NCI-H2227 (cell line): ENCODE measurements around the gene FXYD3.
A peak's percentile ranks its signal among the peaks of the same experiment; 100 is the strongest.

ENCODE experiments used
- DNase-seq: peaks from one replicate; lab custom pipeline; 2025; ENCODE audit not compliant: unreplicated experiment; lab: John Stamatoyannopoulos, UW

FXYD3 gene

GRCh38 chr19:35105411-35106290, 10.0 kb upstream of the FXYD3 start:
- DNase-seq = no peak

DNA sequence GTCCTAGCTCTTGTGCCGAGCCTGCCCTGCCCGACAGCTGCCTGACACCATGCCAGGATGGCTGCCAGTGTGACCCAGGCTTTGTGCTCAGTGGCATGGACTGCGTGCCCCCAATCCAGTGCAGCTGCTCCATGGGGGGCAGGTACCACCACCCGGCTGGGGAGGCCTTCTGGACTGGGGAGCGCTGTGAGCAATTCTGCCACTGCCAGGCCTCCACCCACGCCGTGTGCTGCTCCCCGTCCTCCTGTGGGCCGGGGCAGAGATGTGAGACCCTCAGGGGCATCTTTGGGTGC, 9.4 kb upstream of the FXYD3 start:
- DNase-seq = no peak

DNA sequence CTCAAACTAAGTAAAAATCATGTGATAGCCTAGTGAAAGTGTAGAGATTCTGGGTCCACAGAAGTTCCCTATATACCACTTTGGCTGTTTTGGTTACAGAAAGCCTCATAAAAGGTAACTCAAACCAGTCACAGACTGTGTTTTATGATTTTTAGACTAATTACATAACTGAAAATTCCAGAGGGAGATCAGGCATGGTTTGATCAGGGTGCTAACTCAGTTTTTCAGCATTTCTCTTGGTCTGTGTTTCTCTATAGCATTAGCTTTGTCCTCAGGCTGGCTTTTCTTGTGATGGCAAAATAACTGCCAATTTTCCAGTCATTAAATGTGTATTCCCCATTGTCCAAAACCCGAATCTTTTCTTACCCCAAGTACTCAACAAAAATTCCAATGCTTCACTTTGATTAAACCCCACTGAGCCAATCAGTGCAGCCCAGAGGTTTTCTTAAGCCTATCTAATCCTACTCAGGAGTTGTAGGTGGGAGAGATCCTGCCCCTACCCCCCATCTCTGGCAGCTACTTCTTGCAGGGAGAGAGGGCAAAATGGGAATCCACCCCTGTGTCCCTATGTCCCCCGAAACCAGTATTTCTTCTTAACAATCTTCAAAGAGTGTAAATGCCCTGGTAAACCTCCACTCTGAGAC, 8.6 kb upstream of the FXYD3 start:
- no peak for DNase-seq

DNA sequence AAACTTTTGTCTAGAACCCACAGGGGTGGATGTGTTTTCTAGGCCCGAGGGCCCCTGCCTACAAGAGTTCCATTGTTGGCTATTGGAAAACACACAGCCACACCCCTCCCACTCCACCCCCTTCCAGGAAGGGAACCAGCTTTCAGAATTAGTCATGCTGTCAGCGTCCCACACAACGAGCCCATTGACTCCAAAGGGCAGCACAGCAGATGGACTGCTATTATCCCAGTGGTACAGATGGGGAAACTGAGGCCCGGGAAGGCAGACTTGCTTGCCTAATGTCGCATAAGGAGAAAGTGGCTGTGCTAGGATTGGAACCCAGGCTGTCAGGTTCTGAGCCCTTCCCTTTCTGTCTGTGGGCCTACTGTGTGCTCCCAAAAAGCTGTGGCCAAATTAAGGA, 8.1 kb upstream of the FXYD3 start:
- DNase-seq = no peak

DNA sequence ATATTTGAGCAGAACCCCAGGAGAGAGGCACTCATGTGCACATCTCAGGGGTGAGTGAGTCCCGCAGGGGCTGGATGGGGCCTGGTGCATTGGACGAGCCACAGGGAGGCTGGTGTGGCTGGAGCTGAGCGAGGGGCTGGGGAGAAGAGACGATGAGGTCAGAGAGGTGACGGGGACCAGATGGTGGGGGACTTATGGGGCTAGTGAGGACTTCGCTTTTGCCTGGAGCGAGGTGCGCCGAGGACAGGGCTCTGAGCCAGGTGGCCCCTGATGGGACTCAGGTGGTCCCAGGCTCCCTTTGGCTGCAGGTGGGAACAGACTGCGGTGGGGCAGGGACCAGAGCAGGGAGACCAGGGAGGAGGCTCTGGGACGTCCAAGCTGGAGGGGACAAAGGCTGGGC, 6.9 kb upstream of the FXYD3 start:
- no peak for DNase-seq

GRCh38 chr19:35109395-35110112, 6.1 kb upstream of the FXYD3 start:
- no peak for DNase-seq

GRCh38 chr19:35110974-35111373, 4.6 kb upstream of the FXYD3 start:
- no peak for DNase-seq

- no peak for DNase-seq
These were observed 2.5 kb upstream of the FXYD3 start for GRCh38 chr19:35112995-35113688.

DNA sequence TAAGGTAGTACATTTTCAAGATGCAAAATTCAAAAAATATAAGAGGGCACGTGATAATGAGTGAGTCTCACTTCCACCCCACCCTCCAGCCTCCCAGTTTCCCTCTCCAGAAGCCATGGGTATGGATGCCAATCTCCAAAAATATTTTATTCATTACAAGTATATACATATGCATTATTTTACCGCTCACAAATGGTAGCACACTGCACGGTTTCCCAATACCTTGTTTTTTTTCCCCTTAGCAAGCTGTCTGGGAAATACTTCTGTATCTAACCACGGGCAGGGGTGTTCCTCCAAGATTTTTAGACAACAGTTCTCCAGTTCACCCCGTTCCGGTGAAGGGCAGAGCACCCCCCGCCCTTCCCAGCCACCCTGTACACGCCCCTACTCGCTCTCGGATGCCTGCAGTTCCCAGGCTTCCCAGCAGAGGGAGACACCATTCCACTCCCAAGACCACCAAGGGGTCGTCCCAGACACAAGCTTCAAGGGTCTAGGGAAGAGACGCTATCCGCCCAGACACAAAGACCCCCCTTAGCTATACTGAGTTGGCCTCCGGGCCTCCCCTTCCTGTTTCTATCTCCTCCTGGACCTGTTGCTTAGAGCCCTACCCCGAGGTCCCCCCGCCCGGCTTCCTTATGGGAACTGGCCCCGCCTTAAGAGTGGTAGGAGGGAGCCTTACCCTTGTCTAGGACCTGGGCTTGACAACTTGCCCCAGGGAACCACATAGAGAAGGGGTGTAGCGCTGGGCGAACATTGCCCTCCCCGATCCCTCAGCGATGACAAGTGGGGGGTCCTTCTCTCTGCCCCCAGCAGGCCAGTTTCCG, 1.1 kb upstream of the FXYD3 start:
- DNase-seq = peak; percentile 94

GRCh38 chr19:35116072-35116801, 614 bp downstream of the FXYD3 start:
- DNase-seq = no peak

DNA sequence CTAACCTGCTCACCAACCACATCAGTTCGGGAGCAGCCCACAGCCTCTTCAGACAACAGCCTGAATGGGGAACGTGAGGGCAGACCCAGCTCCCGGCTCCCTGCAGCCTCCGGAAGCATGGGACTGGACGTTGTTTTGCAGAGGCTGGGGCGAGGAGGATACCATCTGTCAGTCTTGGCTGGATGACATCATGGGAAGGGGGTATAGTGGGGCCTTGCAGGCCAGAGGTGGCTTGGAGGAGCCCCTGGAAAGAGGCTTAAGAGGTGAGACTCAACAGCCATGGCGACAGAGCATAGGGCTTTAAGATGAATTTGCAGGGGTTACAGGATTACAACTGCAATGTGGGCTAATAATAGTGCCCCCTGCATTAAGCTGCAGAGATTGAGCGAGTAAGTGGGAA, 1.5 kb downstream of the FXYD3 start:
- peak; percentile 74 for DNase-seq

- no peak for DNase-seq
These were observed 2.2 kb downstream of the FXYD3 start for GRCh38 chr19:35117799-35118198.

- no peak for DNase-seq
These were observed 2.8 kb downstream of the FXYD3 start for GRCh38 chr19:35118268-35119020.

- no peak for DNase-seq
These were observed 3.5 kb downstream of the FXYD3 start for GRCh38 chr19:35119091-35119490.

DNA sequence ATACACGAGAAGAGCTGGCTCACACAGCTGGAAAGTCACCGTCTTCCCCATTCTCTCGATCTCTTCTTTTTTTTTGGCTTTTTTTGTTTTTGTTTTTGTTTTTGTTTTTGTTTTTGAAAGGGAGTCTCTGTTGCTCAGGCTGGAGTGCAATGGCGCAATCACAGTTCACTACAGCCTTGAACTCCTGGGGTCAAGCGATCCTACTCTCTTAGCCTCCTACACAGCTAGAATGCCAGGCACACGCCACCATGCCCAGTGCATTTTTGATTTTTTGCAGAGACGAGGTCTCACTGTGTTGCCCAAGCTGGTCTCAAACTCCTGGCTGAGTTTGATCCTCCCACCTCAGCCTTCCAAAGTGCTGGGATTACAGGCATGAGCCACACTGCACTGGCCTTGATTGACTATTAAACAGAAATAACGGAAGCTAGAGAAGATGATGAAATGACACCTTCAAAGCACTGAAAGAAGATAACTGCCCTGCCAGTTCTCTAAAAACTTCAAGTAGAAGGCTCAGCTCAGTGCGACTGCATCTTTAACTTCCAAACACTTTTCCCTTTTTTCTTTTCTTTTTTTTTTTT, 4.0 kb downstream of the FXYD3 start:
- DNase-seq = no peak

DNA sequence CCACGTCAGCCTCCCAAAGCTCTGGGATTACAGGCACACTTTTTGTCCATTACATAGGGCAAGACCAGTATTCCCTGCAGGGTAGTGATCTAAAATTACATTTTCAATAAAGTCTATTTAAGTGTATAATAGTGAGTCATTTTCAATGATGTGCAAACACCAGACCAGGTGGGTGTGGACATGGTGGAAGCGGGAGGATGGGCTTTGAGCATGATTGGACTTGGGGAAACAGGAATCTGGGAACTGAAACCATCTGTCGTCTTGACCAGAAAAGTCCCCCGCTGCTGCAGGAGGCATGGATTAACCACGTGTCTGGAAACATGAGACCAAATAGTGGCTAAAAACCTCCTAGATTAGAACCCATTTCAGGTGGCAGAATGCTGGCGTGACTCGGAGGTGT, 4.9 kb downstream of the FXYD3 start:
- peak; percentile 78 for DNase-seq

DNA sequence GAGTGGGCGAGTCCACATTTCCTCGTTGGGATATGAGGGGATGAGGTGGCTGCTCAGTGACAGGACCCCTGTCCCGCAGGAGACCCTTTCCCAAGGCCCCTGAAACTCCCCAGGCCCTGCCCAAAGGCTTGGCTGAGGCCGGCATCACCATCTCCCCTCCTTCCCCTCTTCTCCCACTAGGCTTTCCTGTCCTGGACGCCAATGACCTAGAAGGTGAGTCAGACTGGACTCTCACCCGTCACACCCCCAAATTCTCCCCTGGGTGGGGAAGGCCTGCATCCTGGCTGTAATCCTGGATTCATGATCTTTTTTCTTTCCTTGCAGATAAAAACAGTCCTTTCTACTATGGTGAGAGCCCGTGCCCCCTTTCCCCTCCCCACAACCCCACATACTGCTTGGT, 5.3 kb downstream of the FXYD3 start:
- no peak for DNase-seq

DNA sequence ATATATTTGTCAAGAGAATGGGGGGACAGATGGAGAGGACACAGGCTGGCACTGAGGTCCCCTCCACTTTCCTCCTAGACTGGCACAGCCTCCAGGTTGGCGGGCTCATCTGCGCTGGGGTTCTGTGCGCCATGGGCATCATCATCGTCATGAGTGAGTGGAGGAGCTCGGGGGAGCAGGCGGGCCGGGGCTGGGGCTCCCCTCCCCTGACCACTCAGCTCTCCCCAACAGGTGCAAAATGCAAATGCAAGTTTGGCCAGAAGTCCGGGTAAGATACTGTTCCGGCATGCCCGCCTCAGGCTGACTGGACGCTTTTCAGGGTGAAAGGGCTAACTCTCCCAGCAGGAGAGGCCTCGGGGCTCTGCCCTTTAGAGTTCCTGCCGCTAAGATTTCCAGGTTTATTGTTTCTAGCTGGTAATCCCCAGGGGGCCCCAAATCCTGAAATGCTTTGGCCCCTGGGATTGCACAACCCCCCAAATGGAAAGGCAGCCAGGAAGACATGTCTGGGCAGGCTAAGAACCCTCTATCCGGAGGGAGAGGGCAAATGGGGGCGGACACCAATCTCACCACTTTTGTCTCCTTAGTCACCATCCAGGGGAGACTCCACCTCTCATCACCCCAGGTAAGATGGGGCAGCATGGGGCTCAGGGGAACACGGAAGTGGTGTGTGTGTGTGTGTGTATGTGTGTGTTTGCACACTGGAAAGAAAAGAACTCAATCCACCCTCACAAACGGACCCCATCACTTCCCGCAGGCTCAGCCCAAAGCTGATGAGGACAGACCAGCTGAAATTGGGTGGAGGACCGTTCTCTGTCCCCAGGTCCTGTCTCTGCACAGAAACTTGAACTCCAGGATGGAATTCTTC, 7.3 kb downstream of the FXYD3 start:
- DNase-seq = no peak
